Putamen (tissue), 1 donor: Measurements from ENCODE around the gene ZNF284.

Experiments
- DNase-seq: peaks from one replicate; pipeline ENCODE4 v3.0.0-alpha.2; 2016; ENCODE audit warnings: low spot score

ZNF284 gene

GRCh38 chr19:44071824-44072542 lies at the start of gene ZNF284:
ZNF284 (plus strand) TSS chr19:44072159; CDS start chr19:44076390, 4,231 bp downstream.
- DNase-seq = peak; percentile 92

- no peak for DNase-seq
Measured at GRCh38 chr19:44024900-44025216, 47.1 kb upstream of the ZNF284 start.

- peak; percentile 89 for DNase-seq
Measured at GRCh38 chr19:44025217-44025936, 46.6 kb upstream of the ZNF284 start, which contains the start of gene ZNF222. ZNF222 (plus strand) TSS chr19:44025379; CDS start chr19:44025437, 58 bp downstream.

GRCh38 chr19:44026622-44027021 lies 45.3 kb upstream of the ZNF284 start:
- no peak for DNase-seq

- DNase-seq = no peak
Measured at GRCh38 chr19:44032001-44032610, 39.9 kb upstream of the ZNF284 start.

GRCh38 chr19:44042147-44042546 lies 29.8 kb upstream of the ZNF284 start:
- no peak for DNase-seq

- DNase-seq = peak; percentile 54
Measured at GRCh38 chr19:44050740-44051649, 21.0 kb upstream of the ZNF284 start.

- peak; percentile 99 for DNase-seq
Measured at GRCh38 chr19:44051650-44052402, 20.1 kb upstream of the ZNF284 start, which contains the start of gene ZNF223. ZNF223 (plus strand) TSS chr19:44052036; CDS start chr19:44055177, 3,141 bp downstream.

GRCh38 chr19:44055870-44056269 lies 16.1 kb upstream of the ZNF284 start:
- no peak for DNase-seq

- no peak for DNase-seq
Measured at GRCh38 chr19:44059229-44059628, 12.7 kb upstream of the ZNF284 start.

GRCh38 chr19:44061038-44061437 lies 10.9 kb upstream of the ZNF284 start:
- DNase-seq = no peak

GRCh38 chr19:44066305-44066704 lies 5.7 kb upstream of the ZNF284 start:
- DNase-seq = no peak

- DNase-seq = no peak
Measured at GRCh38 chr19:44069415-44069814, 2.5 kb upstream of the ZNF284 start.

- no peak for DNase-seq
Measured at GRCh38 chr19:44072543-44073401, 813 bp downstream of the ZNF284 start.

GRCh38 chr19:44076325-44076724 lies 4.4 kb downstream of the ZNF284 start:
- DNase-seq = no peak

GRCh38 chr19:44092108-44092507 lies 20.1 kb downstream of the ZNF284 start:
- DNase-seq = no peak

GRCh38 chr19:44093931-44094765 lies 22.2 kb downstream of the ZNF284 start, which contains the start of gene ZNF224:
ZNF224 (plus strand) TSS chr19:44094361; CDS start chr19:44097874, 3,513 bp downstream.
- DNase-seq = peak; percentile 94

GRCh38 chr19:44107751-44108150 lies 35.8 kb downstream of the ZNF284 start:
- DNase-seq = no peak

- no peak for DNase-seq
Measured at GRCh38 chr19:44109458-44109857, 37.5 kb downstream of the ZNF284 start.
